HG02943 (cell line): Measurements from ENCODE around the gene LCLAT1.
"Not testable (repeated sequence)": the region's sequence is repeated elsewhere in the genome, so short reads cannot be mapped to it uniquely, and the experiment has no call there.

Experiments
- ATAC-seq: cut with Tn5 transposase; IDR thresholded peaks from one replicate; pipeline ENCODE4 v1.9.1; 2021; ENCODE audit warnings: mild to moderate bottlenecking, low read depth, moderate library complexity; ENCODE audit not compliant: unreplicated experiment

LCLAT1 gene

DNA sequence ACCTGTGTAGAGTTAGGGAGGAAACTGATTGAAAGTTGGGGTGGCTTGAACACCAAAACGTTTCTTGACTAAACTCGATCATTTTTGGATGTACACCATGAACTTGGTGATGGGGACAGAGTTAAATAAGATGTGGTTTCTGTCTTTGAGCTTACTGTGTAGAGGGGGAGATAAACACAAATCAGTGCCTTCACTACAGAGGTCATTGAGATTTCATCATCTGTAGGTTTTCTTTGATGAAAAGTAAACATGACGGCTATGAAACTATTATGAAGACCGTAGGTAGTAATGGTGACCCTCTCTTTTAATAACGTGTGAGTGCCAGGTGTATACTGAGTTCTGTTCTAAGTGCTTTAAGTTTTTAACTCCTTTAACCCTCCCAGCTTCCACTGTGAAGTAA lies 6.5 kb downstream of the LCLAT1 start:
- no peak for ATAC-seq

- ATAC-seq: no peak
These were observed 7.5 kb downstream of the LCLAT1 start for GRCh38 chr2:30454571-30454970.

DNA sequence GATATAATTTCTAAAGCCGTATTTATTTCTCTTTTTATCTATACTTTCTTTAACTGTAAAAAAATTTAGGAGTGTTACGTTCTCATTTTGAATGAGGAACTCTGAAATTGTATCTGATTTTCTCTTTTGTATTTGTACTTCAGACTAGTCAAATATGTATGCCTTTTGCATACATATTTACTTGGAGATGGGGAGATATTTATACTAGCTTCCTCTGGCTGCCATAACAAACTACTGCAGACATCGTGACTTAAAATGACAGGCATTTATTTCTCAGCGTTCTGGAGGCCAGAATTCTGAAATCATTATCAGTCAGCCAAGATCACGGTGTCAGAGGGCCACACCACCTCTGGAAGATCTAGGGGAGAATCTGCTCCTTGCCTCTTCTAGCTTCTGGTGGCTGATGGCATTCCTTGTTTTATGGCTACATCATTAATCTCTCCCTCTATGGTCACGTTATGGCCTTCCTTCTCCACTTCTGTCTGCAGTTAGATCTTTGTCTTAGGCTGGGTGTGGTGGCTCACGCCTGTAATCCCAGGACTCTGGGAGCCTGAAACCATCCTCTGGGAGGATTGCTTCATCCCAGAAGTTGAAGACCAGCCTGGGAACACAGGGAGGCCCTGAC lies 8.2 kb downstream of the LCLAT1 start:
- ATAC-seq: no peak

- no peak for ATAC-seq
These were observed 9.1 kb downstream of the LCLAT1 start for GRCh38 chr2:30456106-30456505.

- no peak for ATAC-seq
These were observed 9.5 kb downstream of the LCLAT1 start for GRCh38 chr2:30456579-30456978.

- ATAC-seq: no peak
These were observed 10.2 kb downstream of the LCLAT1 start for GRCh38 chr2:30457296-30457695.

DNA sequence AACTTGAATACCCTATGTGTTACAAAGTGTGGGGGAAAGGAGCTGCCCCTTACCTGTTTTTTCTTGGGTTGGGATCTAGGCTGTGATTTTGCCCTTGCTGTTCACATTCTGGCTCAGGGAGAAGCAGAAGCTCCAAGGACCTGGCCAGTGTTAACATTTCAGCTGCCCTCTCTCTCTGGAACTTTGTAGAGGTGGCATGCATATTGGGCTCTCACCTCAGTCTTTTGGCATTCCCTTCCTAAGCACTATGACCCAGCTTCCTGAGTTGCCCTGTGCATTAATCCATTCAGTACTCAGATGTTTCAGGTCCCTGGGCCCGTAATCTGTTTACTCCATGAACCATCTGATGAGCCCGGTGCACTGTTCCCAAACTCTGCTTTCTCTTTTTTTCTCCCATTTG lies 12.1 kb downstream of the LCLAT1 start:
- no peak for ATAC-seq

- ATAC-seq: no peak
These were observed 15.2 kb downstream of the LCLAT1 start for GRCh38 chr2:30462131-30462857.

- ATAC-seq: no peak
These were observed 16.5 kb downstream of the LCLAT1 start for GRCh38 chr2:30463535-30463934.

GRCh38 chr2:30464544-30465170 lies 17.6 kb downstream of the LCLAT1 start:
- ATAC-seq: no peak

- ATAC-seq: no peak
These were observed 18.1 kb downstream of the LCLAT1 start for GRCh38 chr2:30465171-30465545.

GRCh38 chr2:30466216-30466615 lies 19.2 kb downstream of the LCLAT1 start:
- ATAC-seq: no peak

DNA sequence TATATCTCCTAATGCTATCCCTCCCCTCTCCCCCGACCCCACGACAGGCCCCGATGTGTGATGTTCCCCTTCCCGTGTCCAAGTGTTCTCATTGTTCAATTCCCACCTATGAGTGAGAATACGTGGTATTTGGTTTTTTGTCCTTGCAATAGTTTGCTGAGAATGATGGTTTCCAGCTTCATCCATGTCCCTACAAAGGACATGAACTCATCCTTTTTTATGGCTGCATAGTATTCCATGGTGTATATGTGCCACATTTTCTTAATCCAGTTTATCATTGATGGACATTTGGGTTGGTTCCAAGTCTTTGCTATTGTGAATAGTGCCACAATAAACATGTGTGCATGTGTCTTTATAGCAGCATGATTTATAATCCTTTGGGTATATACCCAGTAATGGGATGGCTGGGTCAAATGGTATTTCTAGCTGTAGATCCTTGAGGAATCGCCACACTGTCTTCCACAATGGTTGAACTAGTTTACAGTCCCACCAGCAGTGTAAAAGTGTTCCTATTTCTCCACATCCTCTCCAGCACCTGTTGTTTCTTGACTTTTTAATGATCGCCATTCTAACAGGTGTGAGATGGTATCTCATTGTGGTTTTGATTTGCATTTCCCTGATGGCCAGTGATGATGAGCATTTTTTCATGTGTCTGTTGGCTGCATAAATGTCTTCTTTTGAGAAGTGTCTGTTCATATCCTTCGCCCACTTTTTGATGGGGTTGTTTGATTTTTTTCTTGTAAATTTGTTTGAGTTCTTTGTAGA lies 20.2 kb downstream of the LCLAT1 start:
- not testable (repeated sequence) for ATAC-seq

- no peak for ATAC-seq
These were observed 23.4 kb downstream of the LCLAT1 start for GRCh38 chr2:30470426-30470825.

DNA sequence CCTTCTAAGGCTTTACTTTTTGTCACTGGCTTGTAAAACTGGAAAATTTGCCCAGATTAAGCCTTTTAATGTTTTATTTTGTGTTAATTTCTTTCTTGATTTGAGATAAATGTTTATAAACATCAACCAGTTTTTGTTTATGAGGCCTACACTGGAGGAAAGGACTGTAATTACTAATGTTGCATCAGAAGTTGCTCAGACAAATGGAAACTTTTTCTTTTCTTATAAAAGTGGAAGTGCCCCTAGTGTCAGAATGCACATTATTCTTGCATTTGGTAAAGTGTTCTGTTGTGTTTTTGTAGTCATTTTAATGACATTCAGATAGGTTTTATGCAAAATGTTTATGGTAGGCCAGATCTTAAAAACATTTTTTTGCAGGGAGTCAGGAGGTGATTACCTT lies 25.3 kb downstream of the LCLAT1 start:
- ATAC-seq: no peak

DNA sequence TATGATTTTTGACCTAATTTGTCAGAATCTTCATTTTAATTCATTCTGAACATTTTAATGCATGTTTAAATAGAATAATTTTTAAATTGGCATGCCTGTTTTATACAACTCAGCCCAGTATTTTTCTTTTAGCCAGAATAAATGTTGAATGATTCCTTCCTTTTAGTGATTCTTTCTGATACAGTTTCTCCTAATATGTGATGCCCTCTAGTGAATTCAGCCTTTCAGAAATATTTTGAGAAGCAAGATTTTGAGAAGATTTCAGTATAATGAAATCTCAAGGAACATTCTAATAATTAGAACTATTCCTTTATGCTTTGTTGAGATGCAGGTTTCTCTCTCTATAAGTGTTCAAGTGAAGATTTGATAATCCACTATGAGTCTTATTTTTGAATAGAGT lies 28.5 kb downstream of the LCLAT1 start:
- no peak for ATAC-seq

GRCh38 chr2:30476636-30477035 lies 29.6 kb downstream of the LCLAT1 start:
- no peak for ATAC-seq

DNA sequence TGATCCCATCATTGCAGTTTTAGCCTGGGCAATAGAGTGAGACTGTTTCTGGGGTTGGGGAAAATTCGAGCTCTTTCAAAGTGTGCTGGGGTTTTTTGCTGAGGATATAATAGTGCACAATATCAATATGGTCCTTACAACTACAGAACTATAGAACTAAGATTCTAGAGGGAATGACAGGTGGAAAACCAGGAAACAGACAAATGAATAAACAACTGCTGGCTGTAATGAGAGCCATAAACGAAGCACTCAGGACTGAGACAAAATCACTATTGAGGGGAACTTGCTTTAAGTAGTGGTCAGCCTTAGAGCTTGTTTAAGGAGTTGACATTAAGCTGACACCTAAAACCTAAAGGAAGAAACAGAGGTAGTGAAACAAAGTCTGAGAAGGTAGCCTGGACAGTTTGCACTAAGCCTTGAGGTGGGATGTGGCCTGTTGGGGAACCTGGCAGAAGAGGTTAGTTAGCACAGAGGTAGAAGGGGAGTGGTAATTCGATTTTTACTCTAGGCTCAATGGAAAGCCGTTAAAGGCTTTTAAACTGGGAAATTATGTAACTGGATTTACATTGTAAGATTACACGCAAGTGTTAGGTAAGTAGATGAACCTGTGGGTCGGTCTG lies 33.8 kb downstream of the LCLAT1 start:
- no peak for ATAC-seq

DNA sequence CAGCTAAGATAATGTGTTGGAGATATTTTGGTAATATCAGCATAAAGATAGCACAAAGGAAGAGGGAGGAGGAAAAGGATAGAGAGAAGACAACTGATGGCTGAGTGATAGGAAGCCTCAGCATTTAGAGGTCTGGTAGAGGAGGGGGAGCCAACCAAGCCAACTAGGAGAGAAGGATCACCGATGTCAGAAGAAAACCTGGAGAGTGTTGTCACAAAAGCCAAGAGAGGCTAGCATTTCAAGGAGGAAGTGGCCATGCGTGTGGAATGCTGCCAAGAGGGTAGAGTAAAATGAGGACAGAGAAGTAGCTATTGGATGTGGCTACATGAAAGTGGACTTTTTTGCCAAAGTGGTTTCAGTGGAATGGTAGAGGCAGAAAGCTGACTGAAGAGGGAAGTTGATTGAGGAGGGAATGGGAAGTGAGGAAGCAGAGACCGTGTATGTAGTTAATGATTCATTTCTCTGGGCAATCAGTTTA lies 34.3 kb downstream of the LCLAT1 start:
- ATAC-seq: no peak

DNA sequence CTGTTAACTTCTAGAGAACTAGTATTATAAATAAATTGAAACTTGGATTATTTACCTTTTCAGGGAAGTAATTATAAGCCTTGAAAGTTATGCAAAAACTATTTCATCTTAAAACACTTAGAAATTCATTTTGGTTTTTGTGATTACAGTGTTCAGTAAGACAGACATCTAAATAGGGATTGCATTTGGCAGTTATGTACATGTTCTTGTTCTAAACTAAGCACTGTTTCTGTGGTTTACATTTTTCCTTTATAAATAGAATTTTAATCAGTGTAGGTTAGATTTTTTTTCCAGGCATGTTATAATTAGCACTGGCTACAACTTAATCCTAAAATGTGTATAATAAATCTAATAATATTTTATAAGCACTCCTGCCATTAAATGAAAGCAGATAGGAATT lies 35.0 kb downstream of the LCLAT1 start:
- ATAC-seq: no peak

GRCh38 chr2:30484145-30484544 lies 37.1 kb downstream of the LCLAT1 start:
- ATAC-seq: no peak
